ENCODE measurements around the gene CDK13.
A peak's percentile ranks its signal among the peaks of the same experiment; 100 is the strongest.
"Not testable (repeated sequence)": the region's sequence is repeated elsewhere in the genome, so short reads cannot be mapped to it uniquely, and the experiment has no call there.

CDK13 gene

GRCh38 chr7:39949971-39950472 lies at the start of gene CDK13:
CDK13 (plus strand) TSS chr7:39950256; CDS start chr7:39950642, 386 bp downstream.
- TF ChIP-seq CTCF (IDR thresholded peaks at IDR 0.05; ENCODE audit: low read depth, low read length): no peak
- DNase-seq (ENCODE audit: extremely low read depth, low read depth): peak; percentile 49

- DNase-seq (ENCODE audit: extremely low read depth, low read depth): no peak
- TF ChIP-seq CTCF (IDR thresholded peaks at IDR 0.05; ENCODE audit: low read depth, low read length): no peak
Observed at GRCh38 chr7:39904077-39904486, 46.0 kb upstream of the CDK13 start.

- no peak for TF ChIP-seq CTCF (IDR thresholded peaks at IDR 0.05; ENCODE audit: low read depth, low read length)
- no peak for DNase-seq (ENCODE audit: extremely low read depth, low read depth)
Observed at GRCh38 chr7:39908141-39908540, 41.9 kb upstream of the CDK13 start.

DNA sequence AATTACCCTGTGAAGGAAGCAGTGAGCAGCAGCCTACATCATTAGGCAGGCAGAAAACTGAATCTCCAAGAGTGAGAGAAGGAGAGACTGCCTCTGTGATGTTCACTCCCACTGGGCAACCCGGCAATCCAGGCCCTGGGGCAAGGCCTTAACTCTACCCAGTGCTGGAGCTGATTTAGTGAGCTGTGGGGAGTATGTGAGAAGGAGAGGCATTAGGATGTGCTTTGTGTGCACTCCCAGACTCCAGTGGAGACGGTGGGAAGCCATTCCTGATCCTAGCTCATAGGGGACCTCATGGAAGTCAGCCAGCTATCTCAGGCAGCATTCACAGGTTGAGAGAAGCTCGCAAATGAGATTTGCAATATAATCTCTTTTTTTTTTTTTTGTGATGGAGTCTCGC lies 41.1 kb upstream of the CDK13 start:
- no peak for DNase-seq (ENCODE audit: extremely low read depth, low read depth)
- no peak for TF ChIP-seq CTCF (IDR thresholded peaks at IDR 0.05; ENCODE audit: low read depth, low read length)

- DNase-seq (ENCODE audit: extremely low read depth, low read depth): no peak
- no peak for TF ChIP-seq CTCF (IDR thresholded peaks at IDR 0.05; ENCODE audit: low read depth, low read length)
Observed at GRCh38 chr7:39909526-39909925, 40.5 kb upstream of the CDK13 start.

DNA sequence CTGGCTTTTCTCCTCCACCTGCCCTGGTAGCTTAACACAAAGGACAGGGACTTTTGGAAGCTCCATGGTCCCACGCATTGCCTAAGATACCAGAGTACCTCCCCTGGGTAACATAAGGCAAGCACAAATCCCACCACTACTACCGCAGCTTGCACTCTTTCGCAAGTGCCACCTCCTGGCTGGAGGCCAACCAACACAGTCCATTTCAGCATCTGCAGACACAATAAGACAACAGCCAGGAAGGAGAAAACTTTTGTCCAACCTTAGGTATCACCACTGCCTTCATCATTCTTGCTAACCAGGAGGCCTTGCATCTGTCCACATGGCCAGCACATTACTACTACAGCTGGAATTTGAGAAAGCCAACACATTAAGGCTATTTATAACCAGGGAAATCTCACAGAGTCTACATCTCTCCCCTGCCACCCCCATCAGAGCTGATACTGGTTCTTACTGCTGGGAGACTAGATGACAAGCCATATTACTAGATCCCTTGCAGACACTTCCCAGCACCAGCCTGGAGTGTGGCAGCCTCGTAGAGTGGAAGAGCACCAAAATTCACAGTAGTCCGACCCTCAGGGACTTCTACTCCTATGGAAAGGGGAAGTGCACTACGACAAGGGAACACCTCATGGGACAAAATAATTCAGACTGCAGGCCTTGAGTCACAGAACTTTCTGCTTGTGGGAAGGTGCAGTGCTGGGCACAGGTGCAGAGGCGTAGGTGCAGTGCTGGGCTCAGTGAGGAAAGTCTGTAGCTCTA lies 39.8 kb upstream of the CDK13 start:
- DNase-seq (ENCODE audit: extremely low read depth, low read depth): no peak
- TF ChIP-seq CTCF (IDR thresholded peaks at IDR 0.05; ENCODE audit: low read depth, low read length): no peak

DNA sequence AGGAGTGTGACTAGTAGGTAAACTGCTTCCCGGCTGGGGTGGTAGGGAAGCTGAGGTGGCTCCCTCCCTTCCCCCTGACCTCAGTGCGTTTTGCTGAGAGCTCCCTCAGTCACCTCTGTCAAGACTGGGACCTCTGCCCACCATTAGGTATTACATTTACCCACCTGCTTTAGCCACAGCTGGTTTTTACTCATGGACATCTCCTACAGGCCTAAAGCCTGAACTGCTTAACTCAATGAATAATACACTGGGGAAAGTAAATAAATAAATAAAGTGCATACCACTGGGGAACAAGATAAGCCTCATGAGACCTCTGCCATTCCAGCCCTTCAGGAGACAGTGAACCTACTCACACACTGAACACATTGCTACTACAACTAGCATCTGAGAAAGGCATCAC lies 38.9 kb upstream of the CDK13 start:
- TF ChIP-seq CTCF (IDR thresholded peaks at IDR 0.05; ENCODE audit: low read depth, low read length): no peak
- DNase-seq (ENCODE audit: extremely low read depth, low read depth): no peak

DNA sequence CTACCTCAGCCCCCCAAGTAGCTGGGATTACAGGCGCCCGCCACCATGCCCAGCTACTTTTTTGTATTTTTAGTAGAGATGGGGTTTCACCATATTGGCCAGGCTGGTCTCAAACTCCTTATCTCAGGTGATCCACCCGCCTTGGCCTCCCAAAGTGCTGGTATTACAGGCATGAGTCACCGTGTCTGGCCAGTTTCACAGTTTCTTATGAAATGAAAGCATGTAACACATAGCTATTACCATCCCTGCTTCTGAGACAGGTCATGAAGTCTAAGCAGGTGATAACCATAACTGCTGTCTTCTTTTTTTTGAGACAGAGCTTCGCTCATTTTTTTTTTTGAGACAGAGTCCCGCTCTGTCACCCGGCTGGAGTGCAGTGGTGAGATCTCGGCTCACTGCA lies 34.2 kb upstream of the CDK13 start:
- DNase-seq (ENCODE audit: extremely low read depth, low read depth): not testable (repeated sequence)

All from AG09319 (cell line).